ENCODE measurements around the gene TCAF1.

TCAF1 gene

GRCh38 chr7:143901668-143902331 is at the start of gene TCAF1:
Gene TCAF1, minus strand, starts transcription at chr7:143902176. Its CDS starts 25,568 bp downstream, at chr7:143876608.
- DNase-seq: peak; percentile 98

GRCh38 chr7:143948733-143949132 is 46.8 kb upstream of the TCAF1 start:
- DNase-seq: no peak

- no peak for DNase-seq
Observed at GRCh38 chr7:143947111-143947510, 45.1 kb upstream of the TCAF1 start.

- no peak for DNase-seq
Observed at GRCh38 chr7:143945423-143945822, 43.4 kb upstream of the TCAF1 start.

- no peak for DNase-seq
Observed at GRCh38 chr7:143938379-143939243, 36.6 kb upstream of the TCAF1 start.

- no peak for DNase-seq
Observed at GRCh38 chr7:143936087-143937009, 34.4 kb upstream of the TCAF1 start.

GRCh38 chr7:143934526-143935325 is 32.8 kb upstream of the TCAF1 start, which contains the start of gene OR2F2:
Gene OR2F2, plus strand, starts transcription at chr7:143935233. Its CDS starts 0 bp downstream, at chr7:143935233.
- DNase-seq: no peak

- DNase-seq: no peak
Observed at GRCh38 chr7:143931739-143932138, 29.8 kb upstream of the TCAF1 start.

GRCh38 chr7:143929224-143929920 is 27.4 kb upstream of the TCAF1 start:
- DNase-seq: peak; percentile 86

- no peak for DNase-seq
Observed at GRCh38 chr7:143924851-143925250, 22.9 kb upstream of the TCAF1 start.

- peak; percentile 60 for DNase-seq
Observed at GRCh38 chr7:143914938-143915652, 13.1 kb upstream of the TCAF1 start.

- DNase-seq: peak; percentile 64
Observed at GRCh38 chr7:143913945-143914615, 12.1 kb upstream of the TCAF1 start.

GRCh38 chr7:143910473-143911248 is 8.7 kb upstream of the TCAF1 start:
- no peak for DNase-seq

GRCh38 chr7:143909863-143910262 is 7.9 kb upstream of the TCAF1 start:
- DNase-seq: no peak

GRCh38 chr7:143908120-143908519 is 6.1 kb upstream of the TCAF1 start:
- no peak for DNase-seq

- no peak for DNase-seq
Observed at GRCh38 chr7:143906895-143907294, 4.9 kb upstream of the TCAF1 start.

- DNase-seq: no peak
Observed at GRCh38 chr7:143906151-143906550, 4.2 kb upstream of the TCAF1 start.

GRCh38 chr7:143905509-143905908 is 3.5 kb upstream of the TCAF1 start:
- DNase-seq: peak; percentile 60

GRCh38 chr7:143902332-143902899 is 440 bp upstream of the TCAF1 start:
- DNase-seq: peak; percentile 40
